GM18520 (cell line): ENCODE measurements around the gene MRPS5.
"Not testable (repeated sequence)": the region's sequence is repeated elsewhere in the genome, so short reads cannot be mapped to it uniquely, and the experiment has no call there.

ENCODE experiments used
- ATAC-seq: cut with Tn5 transposase; IDR thresholded peaks from one replicate; pipeline ENCODE4 v1.9.1; 2021; ENCODE audit not compliant: unreplicated experiment

Gene MRPS5

DNA sequence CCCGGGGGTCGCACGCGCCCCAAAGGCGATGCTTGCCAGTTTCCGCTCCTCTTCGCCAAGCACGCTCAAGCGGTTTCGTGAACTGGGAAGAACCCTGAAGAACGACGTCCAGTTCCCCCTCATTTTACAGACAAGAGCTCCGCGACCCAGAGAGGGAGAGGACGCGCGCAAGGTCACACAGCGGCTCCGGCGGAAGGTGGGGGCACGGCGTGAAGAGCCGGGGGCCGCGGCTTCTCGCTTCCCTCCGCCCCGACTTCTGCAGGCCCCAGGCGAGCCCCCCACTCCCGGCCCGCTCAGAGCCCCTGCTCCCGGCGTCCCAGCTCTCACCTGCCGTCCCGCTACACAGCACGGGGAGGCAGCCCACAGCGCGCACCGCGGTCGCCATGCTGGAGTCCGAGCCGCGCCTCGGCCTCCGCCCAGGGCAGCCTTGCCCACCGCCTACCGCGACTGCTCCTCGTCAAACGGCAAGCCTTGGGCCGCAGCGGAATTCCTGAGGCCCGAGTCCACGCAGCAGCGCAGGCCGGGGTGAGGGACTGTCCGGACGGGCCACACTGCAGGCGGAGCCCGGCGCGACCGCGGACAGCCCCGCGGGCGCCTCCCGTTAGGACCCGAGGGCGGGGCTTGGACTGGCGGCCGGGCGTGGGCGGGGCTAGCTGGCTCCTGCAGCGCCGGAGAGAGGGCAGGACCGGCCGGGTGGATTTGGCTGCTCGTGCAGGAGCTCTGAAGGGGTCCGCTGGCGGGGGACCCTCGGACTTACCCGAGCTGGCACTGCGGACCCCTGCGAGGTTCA, at the start of gene MRPS5:
TSS of gene MRPS5 (minus strand) at position 402 of the 790 bp plus-strand sequence. CDS start at position 385, 17 bp downstream.
- ATAC-seq = peak; percentile 88

DNA sequence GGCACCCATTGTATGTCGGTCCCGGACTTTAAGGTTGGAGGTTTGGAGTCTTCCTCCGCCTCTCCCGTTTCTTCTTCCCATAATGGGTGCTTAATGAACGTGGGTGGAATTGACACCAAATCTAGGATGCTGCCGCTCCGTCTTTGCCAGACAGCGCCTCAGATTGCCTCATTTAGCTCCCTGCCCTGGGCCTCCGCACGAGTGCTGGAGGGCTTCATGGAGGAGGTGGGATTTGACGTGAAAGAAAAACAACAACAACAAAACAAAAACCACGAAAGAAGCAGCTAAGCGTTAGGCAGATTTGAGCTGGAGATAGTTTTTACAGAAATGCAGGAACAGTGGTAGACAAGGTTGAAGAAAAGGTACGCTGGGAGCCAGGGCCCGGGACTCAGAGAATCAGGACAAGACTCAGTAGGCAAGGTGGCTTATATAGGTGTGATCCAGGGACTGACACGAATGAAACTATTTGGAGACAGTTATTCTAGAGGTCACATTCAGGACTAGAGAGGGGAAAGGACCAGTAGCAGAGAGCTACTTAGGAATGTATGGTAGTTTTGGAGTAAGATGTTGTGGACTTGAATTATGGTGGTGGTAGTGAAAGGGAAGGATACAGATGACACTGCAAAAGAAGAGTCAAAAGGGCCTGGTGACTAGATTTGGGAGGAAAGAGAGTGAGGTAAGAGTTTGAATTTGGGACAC, 44.6 kb upstream of the MRPS5 start:
- ATAC-seq = peak; percentile 3

DNA sequence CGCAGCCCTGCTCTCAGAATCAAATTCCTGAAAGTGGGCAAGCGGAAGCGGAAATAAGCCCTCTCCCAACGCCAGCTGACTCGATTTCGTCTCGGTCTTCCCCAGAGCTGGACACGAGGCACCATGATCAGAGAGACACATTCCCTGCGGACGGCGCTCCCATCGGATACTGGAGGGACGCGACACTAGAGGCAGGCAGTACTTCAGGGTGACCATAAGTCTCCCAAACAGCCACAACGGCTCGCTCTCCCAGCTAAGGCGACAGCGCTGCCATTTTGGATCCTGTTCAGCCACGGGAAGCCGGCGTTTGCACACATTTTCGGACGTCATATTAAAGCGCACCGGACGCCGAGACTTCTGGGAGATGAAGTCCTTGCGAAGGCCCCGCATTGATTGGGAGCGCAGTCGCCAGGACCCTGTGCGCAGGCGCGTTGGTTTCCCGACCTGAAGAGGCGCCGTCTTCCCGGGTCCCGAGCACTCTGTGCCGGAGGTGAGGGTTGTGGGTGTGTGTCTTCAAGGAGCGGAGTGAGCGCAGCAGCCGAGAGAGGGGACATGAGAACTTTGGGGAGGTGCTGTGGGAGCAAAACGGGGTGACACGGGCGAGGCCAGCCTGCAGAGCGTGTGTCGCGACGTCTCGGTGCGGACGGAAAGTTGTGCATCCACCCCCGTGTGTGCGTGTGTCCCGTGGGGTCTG, 43.9 kb upstream of the MRPS5 start, which contains the start of gene ZNF2:
TSS of gene ZNF2 (plus strand) at position 439 of the 694 bp plus-strand sequence. CDS start 10,418 bp downstream, outside the sequence.
- peak; percentile 90 for ATAC-seq

DNA sequence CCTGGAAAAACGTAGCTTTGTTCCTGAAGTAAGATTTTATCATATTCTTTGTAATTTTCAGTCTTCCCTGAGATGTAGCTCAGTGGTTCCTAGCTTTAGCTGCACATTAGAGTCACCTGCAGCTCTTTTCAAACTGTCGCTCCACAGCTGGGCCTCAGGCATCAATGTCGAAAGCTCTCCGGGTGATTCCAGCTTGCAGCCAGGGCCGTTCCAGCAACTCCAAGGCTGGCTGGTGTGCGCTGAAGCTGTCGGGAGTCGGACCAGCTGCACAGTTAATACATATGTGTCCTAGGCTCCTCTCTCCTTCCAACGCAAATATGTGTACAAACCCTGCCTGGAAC, 43.4 kb upstream of the MRPS5 start:
- no peak for ATAC-seq

DNA sequence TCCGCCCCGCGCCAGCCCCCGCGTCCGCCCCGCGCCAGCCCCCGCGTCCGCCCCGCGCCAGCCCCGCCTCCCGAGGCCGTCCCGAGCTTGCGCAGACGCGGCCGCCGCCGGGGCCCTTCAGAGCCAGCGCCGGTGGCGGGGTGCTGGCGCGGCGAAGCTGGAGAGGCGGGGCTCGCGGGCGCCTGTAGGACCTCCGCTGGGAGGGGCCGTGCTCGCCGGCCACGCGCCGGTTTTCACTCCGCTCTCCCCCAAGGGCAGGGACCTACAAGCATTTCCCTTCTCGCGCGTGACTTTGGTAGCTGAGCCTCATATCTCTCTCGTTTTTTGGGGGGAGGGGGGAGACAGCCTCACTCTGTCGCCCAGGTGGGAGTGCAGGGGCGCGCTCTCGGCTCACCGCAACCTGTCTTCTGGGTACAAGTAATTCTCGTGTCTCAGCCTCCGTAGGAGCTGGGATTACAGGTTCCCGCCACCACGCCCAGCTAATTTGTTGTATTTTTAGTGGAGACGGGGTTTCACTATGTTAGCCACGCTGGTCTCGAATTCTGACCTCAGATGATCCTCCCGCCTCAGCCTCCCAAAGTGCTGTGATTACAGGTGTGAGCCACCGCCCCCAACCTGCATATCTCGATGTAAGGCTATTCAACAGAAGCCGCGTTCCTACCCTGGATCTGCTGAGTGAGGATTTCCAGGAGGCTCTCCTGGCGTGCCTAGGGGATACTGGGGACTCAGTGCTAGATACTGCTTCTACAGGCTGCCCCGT, 38.3 kb upstream of the MRPS5 start, which contains the start of gene ZNF514:
TSS of gene ZNF514 (minus strand) at position 159 of the 760 bp plus-strand sequence. CDS start 6,595 bp downstream, outside the sequence.
- peak; percentile 83 for ATAC-seq

DNA sequence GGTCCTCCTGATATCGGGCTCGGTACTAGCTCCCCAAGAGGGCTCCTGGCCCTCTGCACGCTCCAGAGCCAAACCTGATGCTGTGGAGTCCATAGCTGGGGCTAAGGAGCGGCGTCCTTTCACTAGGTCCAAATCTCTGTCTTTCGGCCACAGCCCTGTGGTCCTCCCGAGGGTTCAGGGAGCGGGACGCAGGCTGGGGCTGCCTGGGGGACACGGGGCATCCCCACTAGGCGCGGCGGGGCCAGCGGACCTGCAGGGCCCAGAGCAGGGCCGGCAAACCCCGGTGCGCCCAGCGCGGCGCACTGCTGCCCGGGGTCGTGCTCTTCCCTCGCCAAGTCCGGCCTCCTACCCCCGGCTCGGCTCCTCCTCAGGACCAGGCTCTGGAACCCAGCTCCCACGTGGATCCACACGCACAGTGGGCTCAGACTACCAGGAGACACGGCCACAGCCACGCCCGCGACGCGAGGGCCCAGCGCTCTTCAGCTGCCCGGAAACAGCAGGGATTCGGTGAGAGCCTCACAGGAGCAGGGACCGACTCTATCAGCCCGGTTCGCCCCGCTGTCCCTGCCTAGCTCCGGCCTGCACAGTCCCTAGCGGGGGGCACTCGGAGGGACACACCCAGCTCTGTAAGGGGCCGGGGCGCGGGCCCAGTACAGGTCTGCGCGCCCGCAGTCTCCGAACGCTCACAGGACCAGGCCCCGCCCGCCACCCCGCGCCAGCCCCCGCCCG, 37.4 kb upstream of the MRPS5 start:
- ATAC-seq = peak; percentile 17

DNA sequence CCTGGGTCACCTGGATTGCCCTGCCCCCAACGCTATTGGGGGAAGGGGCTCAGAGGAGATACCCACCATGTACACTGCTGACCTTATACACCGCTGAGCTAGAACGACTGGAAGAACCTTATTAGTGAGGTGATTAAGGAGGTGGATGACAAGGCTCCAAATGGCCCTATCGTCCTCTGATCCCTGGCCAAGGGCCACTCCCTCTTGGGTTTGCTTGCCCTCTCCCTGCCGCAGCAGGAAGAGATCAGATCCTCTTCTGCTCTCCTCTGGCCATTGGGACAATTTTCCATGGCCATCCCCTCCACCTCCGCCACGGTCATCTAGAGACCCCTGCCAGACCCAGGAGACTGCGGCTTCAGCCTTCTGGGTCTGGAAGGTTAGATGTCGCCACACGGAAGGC, 36.8 kb upstream of the MRPS5 start:
- no peak for ATAC-seq

DNA sequence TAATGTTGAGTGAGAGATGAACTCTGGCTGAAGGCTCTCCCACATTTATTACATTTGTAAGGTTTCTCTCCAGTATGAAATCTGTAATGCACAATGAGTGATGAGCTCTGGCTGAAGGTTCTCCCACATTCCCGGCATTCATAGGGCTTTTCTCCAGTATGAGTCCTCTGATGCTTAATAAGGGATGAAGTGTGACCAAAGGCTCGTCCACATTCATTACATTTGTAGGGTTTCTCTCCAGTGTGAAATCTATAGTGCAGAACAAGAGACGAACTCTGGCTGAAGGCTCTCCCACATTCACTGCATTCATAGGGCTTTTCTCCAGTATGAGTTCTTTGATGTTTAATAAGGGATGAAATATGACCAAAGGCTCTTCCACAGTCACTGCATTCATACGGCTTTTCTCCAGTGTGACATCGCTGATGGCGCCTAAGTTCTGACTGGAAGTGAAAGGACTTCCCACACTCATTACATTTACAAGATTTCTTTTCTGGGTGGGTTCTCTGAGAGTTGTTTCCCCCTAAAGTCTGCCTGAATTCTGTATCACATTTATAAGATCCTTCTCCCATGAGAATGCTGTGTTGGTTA, 27.9 kb upstream of the MRPS5 start:
- ATAC-seq = no peak

DNA sequence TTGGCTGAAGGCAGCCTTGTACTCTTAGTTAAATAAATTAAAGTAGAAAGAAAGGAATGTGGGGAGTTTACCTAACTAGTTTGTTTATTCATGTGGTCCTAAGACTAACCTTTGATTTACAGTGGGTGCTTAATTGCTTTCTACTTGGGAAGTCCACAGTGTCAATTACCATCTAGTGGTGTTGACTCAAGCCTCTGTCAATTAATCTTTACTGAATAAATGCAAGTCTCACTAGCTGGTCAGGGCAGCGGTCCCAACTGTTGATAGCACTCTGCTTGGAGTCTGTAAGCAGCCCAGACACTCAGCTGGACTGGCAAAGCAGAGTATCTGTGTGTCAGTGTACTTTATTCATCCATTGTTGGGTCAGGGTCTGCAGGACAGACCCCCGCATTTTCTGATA, 22.2 kb upstream of the MRPS5 start:
- no peak for ATAC-seq

DNA sequence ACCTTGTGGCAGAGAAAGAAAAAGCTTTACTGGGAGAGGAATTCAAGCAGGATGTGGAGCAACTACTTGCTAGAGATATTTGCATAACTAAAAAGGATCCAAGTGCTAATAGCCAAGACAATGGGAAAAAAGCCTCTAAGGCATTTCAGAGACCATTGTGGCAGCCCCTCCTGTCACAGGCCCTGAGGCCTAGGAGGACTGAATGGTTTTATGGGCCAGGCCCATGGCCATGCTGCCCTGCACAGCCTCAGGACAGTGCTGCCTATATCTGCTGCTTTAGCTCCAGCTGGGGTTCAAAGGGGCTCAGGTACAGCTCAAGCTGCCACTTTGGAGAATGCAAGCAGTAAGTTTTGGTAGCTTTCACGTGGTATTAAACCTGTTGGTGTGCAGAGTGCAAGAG, 17.1 kb upstream of the MRPS5 start:
- ATAC-seq = no peak

DNA sequence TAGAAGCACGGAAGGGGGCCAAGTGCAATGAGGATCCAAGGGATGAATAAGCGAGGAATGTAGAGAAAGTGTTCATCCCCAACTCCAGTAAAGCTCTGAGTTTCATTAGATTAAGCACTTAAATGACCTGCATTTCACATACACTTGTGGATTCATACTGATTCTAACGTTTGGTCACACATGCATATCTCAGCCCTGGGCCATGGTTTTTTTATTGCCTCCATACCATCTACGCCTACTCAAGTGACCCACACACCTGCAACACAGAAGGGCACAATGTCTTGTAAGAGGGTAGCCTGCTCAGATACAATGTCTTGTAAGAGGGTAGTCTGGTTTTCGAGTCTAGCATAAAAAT, 566 bp upstream of the MRPS5 start:
- ATAC-seq = peak; percentile 7

DNA sequence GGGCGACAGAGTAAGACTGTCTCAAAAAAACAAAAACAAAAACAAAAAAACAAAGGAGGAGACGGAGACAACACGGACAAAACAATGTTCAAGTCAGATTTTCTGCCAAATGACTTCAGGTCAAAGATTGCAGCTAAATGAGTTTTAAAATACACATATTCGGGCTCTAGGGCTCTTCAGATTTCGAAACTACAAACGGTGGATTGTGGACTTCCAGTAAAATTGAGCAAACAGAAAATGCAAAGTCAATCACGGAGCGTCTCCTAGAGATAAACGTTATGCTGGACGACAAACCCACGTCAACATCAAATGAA, 558 bp downstream of the MRPS5 start:
- no peak for ATAC-seq

DNA sequence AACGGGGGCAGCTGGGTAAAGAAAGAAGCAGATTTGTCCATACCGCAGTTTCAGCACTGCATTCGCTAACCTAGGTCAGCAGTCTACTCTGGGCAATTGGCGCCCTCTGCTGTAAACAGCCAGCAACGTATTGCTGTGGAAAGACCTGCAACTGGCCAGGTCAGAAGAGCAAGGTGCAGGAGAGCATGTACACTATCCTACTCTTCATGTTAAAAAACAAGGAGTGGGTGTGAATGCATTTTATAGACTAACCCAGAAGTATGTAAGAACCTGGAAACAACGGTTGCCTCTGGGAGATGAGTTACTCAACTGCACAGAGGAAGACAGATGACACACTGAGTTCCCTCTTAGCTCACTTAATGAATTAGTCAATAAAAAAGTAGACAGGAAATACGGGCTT, 6.2 kb downstream of the MRPS5 start:
- peak; percentile 84 for ATAC-seq

DNA sequence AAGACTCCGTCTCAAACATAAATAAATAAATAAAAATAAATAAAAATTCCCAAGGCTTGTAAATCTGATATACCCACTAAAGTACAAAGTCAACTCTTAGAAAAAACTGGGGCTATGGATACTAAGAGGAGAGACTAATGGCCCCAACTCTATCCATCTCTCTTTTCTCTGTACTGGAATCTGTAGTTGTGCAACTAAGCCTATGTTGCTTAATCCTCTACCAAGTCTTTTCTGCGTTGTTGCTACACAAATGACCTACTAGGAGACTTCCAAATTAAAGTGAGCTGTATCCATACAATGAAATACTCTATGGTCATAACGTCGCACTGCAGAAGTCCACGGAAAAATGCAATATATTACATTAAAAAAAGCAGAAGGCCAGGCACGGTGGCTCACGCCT, 8.1 kb downstream of the MRPS5 start:
- ATAC-seq = no peak

DNA sequence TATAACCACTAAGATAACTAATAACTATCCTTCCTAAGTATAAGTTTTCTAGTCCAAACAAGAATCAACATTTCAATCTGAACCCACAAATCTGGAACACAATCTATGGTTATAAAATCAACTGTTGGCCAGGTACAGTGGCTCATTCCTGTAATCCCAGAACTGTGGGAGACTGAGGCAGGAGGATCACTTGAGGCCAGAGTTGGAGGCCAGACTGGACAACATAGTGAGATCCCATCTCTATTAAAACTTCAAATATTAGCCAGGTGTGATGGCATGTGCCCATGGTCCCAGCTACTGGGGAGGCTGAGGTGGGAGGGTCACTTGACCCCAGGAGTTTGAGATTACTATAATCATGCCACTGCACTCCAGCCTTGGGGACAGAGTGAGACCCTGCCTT, 11.2 kb downstream of the MRPS5 start:
- no peak for ATAC-seq

DNA sequence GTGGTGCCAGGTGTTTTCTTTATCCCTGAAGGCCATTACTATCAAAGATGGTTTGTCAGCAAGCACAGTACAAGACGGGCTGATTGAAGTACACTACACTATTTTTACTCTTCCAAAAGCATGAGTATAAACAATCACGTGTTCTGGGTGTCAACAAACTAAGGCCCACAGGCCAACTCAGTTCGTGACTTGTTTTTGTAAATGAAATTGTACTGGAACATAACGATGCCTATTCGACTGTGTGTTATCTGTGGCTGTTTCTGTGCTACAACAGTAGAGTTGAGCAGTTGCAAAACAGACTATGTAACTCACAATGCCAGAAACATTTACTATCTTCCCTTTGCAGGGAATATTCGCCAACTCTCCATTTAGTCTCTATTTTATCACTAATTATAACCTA, 12.3 kb downstream of the MRPS5 start:
- ATAC-seq = no peak

DNA sequence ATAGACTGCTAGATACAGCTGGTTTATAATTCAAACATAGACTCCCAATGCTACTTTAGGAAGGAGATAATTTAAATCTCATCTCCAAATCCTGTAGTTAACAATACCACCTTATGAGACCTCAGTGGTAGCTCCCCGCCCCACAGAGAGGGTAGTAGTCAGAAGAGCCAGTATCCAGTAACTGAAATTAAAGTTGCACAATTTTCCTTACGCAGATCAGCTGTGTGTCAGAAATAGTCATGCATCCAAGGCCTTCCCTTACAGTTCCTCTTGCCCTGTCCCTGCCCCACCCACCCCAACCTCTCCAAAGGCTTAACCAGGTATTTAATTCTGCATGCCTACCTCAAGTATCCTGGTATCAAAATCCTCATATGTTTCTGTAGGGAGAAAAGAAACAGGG, 15.5 kb downstream of the MRPS5 start:
- no peak for ATAC-seq

DNA sequence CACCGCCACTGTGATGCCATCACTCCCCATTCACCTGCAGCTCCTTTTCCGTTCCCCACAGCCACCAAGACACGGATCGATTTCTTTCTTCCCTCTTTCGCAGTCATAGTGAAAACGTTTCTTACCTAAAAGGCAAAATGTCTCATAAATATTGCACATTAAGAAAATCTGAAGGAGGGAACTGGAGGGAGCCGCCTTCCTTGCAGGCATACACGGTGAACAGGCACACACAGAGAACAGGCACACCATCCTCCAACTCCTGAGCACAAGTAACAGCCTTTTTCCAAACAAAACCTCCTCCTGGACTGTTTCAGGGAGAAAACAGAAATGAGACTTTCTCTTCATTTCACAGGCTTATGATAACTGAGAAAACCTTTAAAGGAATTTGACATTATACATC, 17.0 kb downstream of the MRPS5 start:
- ATAC-seq = no peak

DNA sequence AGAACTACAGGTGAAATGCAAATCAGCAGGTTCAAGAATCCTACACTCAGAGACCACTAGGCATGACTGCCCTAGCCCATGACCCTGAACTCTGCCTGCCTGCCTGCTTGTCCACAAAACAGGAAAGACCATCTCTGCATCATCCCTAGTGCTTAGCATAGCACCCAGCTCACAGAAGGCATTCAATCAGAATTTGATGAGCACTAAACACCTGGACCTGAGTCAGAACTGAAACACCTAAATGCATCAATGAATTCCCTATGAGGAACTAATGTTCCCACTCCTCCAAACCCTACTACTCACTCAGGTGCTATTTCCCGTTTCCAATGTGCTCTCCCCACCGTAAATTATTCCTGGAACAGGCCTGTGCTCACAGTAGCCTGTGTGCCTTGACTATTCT, 21.7 kb downstream of the MRPS5 start:
- no peak for ATAC-seq

DNA sequence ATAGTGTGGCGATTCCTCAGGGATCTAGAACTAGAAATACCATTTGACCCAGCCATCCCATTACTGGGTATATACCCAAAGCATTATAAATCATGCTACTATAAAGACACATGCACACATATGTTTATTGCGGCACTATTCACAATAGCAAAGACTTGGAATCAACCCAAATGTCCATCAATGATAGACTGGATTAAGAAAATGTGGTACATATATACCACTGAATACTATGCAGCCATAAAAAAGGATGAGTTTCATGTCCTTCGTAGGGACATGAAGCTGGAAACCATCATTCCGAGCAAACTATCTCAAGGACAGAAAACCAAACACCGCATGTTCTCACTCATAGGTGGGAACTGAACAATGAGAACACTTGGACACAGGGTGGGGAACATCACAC, 23.3 kb downstream of the MRPS5 start:
- ATAC-seq = not testable (repeated sequence)
